ENCODE data around the gene PCDHGB5.
"Not testable (repeated sequence)": the region's sequence is repeated elsewhere in the genome, so short reads cannot be mapped to it uniquely, and the experiment has no call there.

The PCDHGB5 gene

GRCh38 chr5:141409598-141410306 lies 12.0 kb downstream of the PCDHGB5 start:
- no peak overlapping the region for H3K4me3 ChIP-seq (ENCODE audit: low read depth, low read length)

GRCh38 chr5:141411575-141411974 lies 13.8 kb downstream of the PCDHGB5 start:
- no peak overlapping the region for H3K4me3 ChIP-seq (ENCODE audit: low read depth, low read length)

- peak within 1 kb of the TSS; percentile 40 for H3K4me3 ChIP-seq (ENCODE audit: low read depth, low read length)
Measured at GRCh38 chr5:141412854-141413539, 15.2 kb downstream of the PCDHGB5 start, which contains the start of gene PCDHGA10. Gene PCDHGA10, plus strand, starts transcription at chr5:141412987. Its CDS starts 189 bp downstream, at chr5:141413176.

GRCh38 chr5:141413540-141414069 lies 15.9 kb downstream of the PCDHGB5 start:
- peak overlapping the region; percentile 40 for H3K4me3 ChIP-seq (ENCODE audit: low read depth, low read length)

- H3K4me3 ChIP-seq (ENCODE audit: low read depth, low read length) = not testable (repeated sequence)
Measured at GRCh38 chr5:141414548-141415274, 17.0 kb downstream of the PCDHGB5 start.

- not testable (repeated sequence) for H3K4me3 ChIP-seq (ENCODE audit: low read depth, low read length)
Measured at GRCh38 chr5:141415275-141415618, 17.5 kb downstream of the PCDHGB5 start.

- peak within 1 kb of the TSS; percentile 54 for H3K4me3 ChIP-seq (ENCODE audit: low read depth, low read length)
Measured at GRCh38 chr5:141417494-141418172, 19.9 kb downstream of the PCDHGB5 start, which contains the start of gene PCDHGB7. Gene PCDHGB7, plus strand, starts transcription at chr5:141417677. Its CDS starts 183 bp downstream, at chr5:141417860.

GRCh38 chr5:141419074-141419880 lies 21.5 kb downstream of the PCDHGB5 start:
- no peak overlapping the region for H3K4me3 ChIP-seq (ENCODE audit: low read depth, low read length)

- H3K4me3 ChIP-seq (ENCODE audit: low read depth, low read length) = peak within 1 kb of the TSS; percentile 47
Measured at GRCh38 chr5:141420855-141421488, 23.2 kb downstream of the PCDHGB5 start, which contains the start of gene PCDHGA11. Gene PCDHGA11, plus strand, starts transcription at chr5:141421051. Its CDS starts 177 bp downstream, at chr5:141421228.

- peak overlapping the region; percentile 47 for H3K4me3 ChIP-seq (ENCODE audit: low read depth, low read length)
Measured at GRCh38 chr5:141421489-141421855, 23.7 kb downstream of the PCDHGB5 start.

GRCh38 chr5:141422742-141423291 lies 25.1 kb downstream of the PCDHGB5 start:
- H3K4me3 ChIP-seq (ENCODE audit: low read depth, low read length) = no peak overlapping the region

GRCh38 chr5:141427783-141428426 lies 30.2 kb downstream of the PCDHGB5 start:
- H3K4me3 ChIP-seq (ENCODE audit: low read depth, low read length) = no peak overlapping the region

- no peak within 1 kb of the TSS for H3K4me3 ChIP-seq (ENCODE audit: low read depth, low read length)
Measured at GRCh38 chr5:141430332-141431113, 32.8 kb downstream of the PCDHGB5 start, which contains the start of gene PCDHGA12. Gene PCDHGA12, plus strand, starts transcription at chr5:141430507. Its CDS starts 253 bp downstream, at chr5:141430760.

GRCh38 chr5:141431286-141431685 lies 33.5 kb downstream of the PCDHGB5 start:
- H3K4me3 ChIP-seq (ENCODE audit: low read depth, low read length) = no peak overlapping the region

- H3K4me3 ChIP-seq (ENCODE audit: low read depth, low read length) = not testable (repeated sequence)
Measured at GRCh38 chr5:141432308-141432707, 34.6 kb downstream of the PCDHGB5 start.

GRCh38 chr5:141432726-141433125 lies 35.0 kb downstream of the PCDHGB5 start:
- H3K4me3 ChIP-seq (ENCODE audit: low read depth, low read length) = not testable (repeated sequence)

- H3K4me3 ChIP-seq (ENCODE audit: low read depth, low read length) = no peak overlapping the region
Measured at GRCh38 chr5:141434006-141434405, 36.3 kb downstream of the PCDHGB5 start.

- no peak overlapping the region for H3K4me3 ChIP-seq (ENCODE audit: low read depth, low read length)
Measured at GRCh38 chr5:141437221-141437620, 39.5 kb downstream of the PCDHGB5 start.
